H1 (cell line): ENCODE results near the gene CILP. TPM values are rescaled to one million over a fixed set of nuclear protein-coding genes. Genes with fewer than 3 reads are reported as not detected.

Experiments
- CTCF ChIA-PET: fragments of 300-600 bp; sonication (Branson Sonifier 250); formaldehyde crosslinking; loops from one replicate; lab custom pipeline; 2021; ENCODE audit not compliant: partially characterized antibody; lab: Charles Lee
- POLR2A ChIA-PET: fragments of 300-600 bp; sonication (Branson Sonifier 250); formaldehyde crosslinking; loops from one replicate; lab custom pipeline; 2021; ENCODE audit warnings: inconsistent platforms; ENCODE audit not compliant: partially characterized antibody; lab: Charles Lee
- DNase-seq, 2 experiments: peaks; one replicate each; pipeline versions ENCODE4 v3.0.0 to v3.0.0-alpha.2; 2010 to 2022; ENCODE audit warnings: low spot score in 2 of 2, low read depth in 1 of 2, mixed read lengths in 1 of 2
- FAIRE-seq: peaks from 2 replicates; lab custom pipeline; 2011; peaks lifted over from hg19 to GRCh38; lab: Jason Lieb, UNC
- H2AFZ ChIP-seq: 2 replicates; pipeline ENCODE4 v1.8.1; 2012; ENCODE audit warnings: low read length, inconsistent platforms
- H2AK5ac ChIP-seq: 2 replicates; pipeline ENCODE4 v1.6.1; 2013; ENCODE audit warnings: low read depth, low read length
- H2BK120ac ChIP-seq: replicated peaks from 2 replicates; pipeline ENCODE3; 2013; ENCODE audit warnings: low read depth, low read length, inconsistent platforms
- H2BK12ac ChIP-seq: 2 replicates; pipeline ENCODE4 v1.6.1; 2013; ENCODE audit warnings: low read depth, low read length
- H2BK15ac ChIP-seq: 2 replicates; pipeline ENCODE4 v1.6.1; 2013; ENCODE audit warnings: low read length
- H2BK20ac ChIP-seq: 2 replicates; pipeline ENCODE4 v1.6.1; 2013; ENCODE audit warnings: low read length
- H2BK5ac ChIP-seq: 2 replicates; pipeline ENCODE4 v1.6.1; 2013; ENCODE audit warnings: low read depth, low read length
- H3K14ac ChIP-seq: 2 replicates; pipeline ENCODE4 v1.6.1; 2013; ENCODE audit warnings: inconsistent platforms; ENCODE audit not compliant: insufficient read length
- H3K18ac ChIP-seq: 2 replicates; pipeline ENCODE4 v1.6.1; 2013; ENCODE audit warnings: low read length; ENCODE audit errors: extremely low read depth
- H3K23ac ChIP-seq: 2 replicates; pipeline ENCODE4 v1.6.1; 2013; ENCODE audit warnings: inconsistent platforms; ENCODE audit not compliant: insufficient read length
- H3K23me2 ChIP-seq: 2 replicates; pipeline ENCODE4 v1.6.1; 2013; ENCODE audit warnings: low read depth, low read length
- H3K27ac ChIP-seq: 2 replicates; pipeline ENCODE4 v1.6.1; 2011; ENCODE audit warnings: low read depth, low read length, inconsistent platforms
- H3K27me3 ChIP-seq, 4 experiments: replicated peaks in 1 of 4; 1 replicate in 1 of 4; 2 replicates in 3 of 4; pipeline versions ENCODE4 v1.6.1 to v1.8.1; 2011 to 2013; ENCODE audit warnings: low read length in 3 of 4, mild to moderate bottlenecking in 3 of 4, inconsistent platforms in 2 of 4, mixed read lengths in 2 of 4, moderate library complexity in 1 of 4; ENCODE audit not compliant: control insufficient read depth in 3 of 4, insufficient read depth in 3 of 4; ENCODE audit errors: extremely low read depth in 1 of 4
- H3K36me3 ChIP-seq, 4 experiments: 2 replicates each; pipeline versions ENCODE4 v1.6.1 to v1.8.1; 2011 to 2013; ENCODE audit warnings: mild to moderate bottlenecking in 4 of 4, low read length in 3 of 4, moderate library complexity in 2 of 4, control low read depth in 1 of 4, inconsistent platforms in 1 of 4; ENCODE audit not compliant: insufficient read depth in 4 of 4, control insufficient read depth in 2 of 4
- H3K4ac ChIP-seq: replicated peaks from 2 replicates; pipeline ENCODE3; 2013; ENCODE audit warnings: low read length, low read depth, mixed read lengths, inconsistent platforms; ENCODE audit not compliant: insufficient read length
- H3K4me1 ChIP-seq, 4 experiments: replicated peaks in 1 of 4; 1 replicate in 1 of 4; 2 replicates in 3 of 4; pipeline versions ENCODE4 v1.6.1 to v1.8.1; 2011 to 2013; ENCODE audit warnings: low read length in 3 of 4, inconsistent platforms in 2 of 4, mixed read lengths in 1 of 4; ENCODE audit not compliant: insufficient read depth in 4 of 4, control insufficient read depth in 3 of 4
- H3K4me2 ChIP-seq, 2 experiments: 2 replicates each; pipeline versions ENCODE4 v1.6.1 to v1.8.1; 2011 to 2013; ENCODE audit warnings: low read depth in 2 of 2, low read length in 2 of 2, control low read depth in 1 of 2, inconsistent platforms in 1 of 2, mild to moderate bottlenecking in 1 of 2; ENCODE audit not compliant: insufficient read depth in 1 of 2
- H3K4me3 ChIP-seq, 4 experiments: fragments of 200-600, 300-600 bp in 1 of 4; sonication (generic), shearing (Covaris generic), sonication (Bioruptor Twin) in 1 of 4; 2 replicates each; pipeline versions ENCODE4 v1.5.1 to v1.8.1; 2011 to 2016; ENCODE audit warnings: low read length in 4 of 4, low read depth in 3 of 4, control low read depth in 2 of 4, inconsistent platforms in 2 of 4, mild to moderate bottlenecking in 2 of 4, mixed read lengths in 1 of 4, moderate library complexity in 1 of 4; ENCODE audit not compliant: insufficient read depth in 2 of 4; ENCODE audit errors: extremely low read depth in 1 of 4
- H3K56ac ChIP-seq: replicated peaks from 2 replicates; pipeline ENCODE3; 2013; ENCODE audit warnings: low read depth, mild to moderate bottlenecking, mixed read lengths, low read length, inconsistent platforms; ENCODE audit not compliant: insufficient read length
- H3K79me1 ChIP-seq: 2 replicates; pipeline ENCODE4 v1.6.1; 2013; ENCODE audit warnings: low read depth, low read length, control low read depth
- H3K79me2 ChIP-seq, 2 experiments: 2 replicates each; pipeline versions ENCODE4 v1.6.1 to v1.8.1; 2012 to 2013; ENCODE audit warnings: low read length in 2 of 2, mild to moderate bottlenecking in 2 of 2, inconsistent platforms in 1 of 2; ENCODE audit not compliant: insufficient read depth in 2 of 2, control insufficient read depth in 1 of 2
- H3K9ac ChIP-seq, 4 experiments: replicated peaks in 1 of 4; 1 replicate in 1 of 4; 2 replicates in 3 of 4; pipeline versions ENCODE4 v1.6.1 to v1.8.1; 2011 to 2013; ENCODE audit warnings: low read depth in 3 of 4, low read length in 3 of 4, control low read depth in 2 of 4, mild to moderate bottlenecking in 2 of 4, moderate library complexity in 2 of 4, inconsistent platforms in 1 of 4; ENCODE audit errors: extremely low read depth in 1 of 4
- H3K9me3 ChIP-seq, 2 experiments: 2 replicates each; pipeline versions ENCODE4 v1.6.1 to v1.8.1; 2012 to 2013; ENCODE audit warnings: mild to moderate bottlenecking in 2 of 2, moderate library complexity in 2 of 2, control low read depth in 1 of 2, inconsistent platforms in 1 of 2, low read depth in 1 of 2, low read length in 1 of 2, mixed read lengths in 1 of 2; ENCODE audit not compliant: insufficient read depth in 2 of 2
- H4K20me1 ChIP-seq, 2 experiments: replicated peaks in 1 of 2; 2 replicates each; pipeline versions ENCODE3 to v1.8.1; 2011 to 2013; ENCODE audit warnings: inconsistent platforms in 2 of 2, low read length in 2 of 2, mild to moderate bottlenecking in 1 of 2; ENCODE audit not compliant: insufficient read depth in 2 of 2, control insufficient read depth in 1 of 2
- H4K5ac ChIP-seq: 2 replicates; pipeline ENCODE4 v1.6.1; 2013; ENCODE audit warnings: low read length, low read depth, mixed read lengths, inconsistent platforms; ENCODE audit not compliant: insufficient read length
- H4K8ac ChIP-seq: 2 replicates; pipeline ENCODE4 v1.8.0; 2013; ENCODE audit warnings: mild to moderate bottlenecking, moderate library complexity, low read length, inconsistent platforms; ENCODE audit not compliant: insufficient read depth; ENCODE audit errors: extremely low read depth
- H4K91ac ChIP-seq: replicated peaks from 2 replicates; pipeline ENCODE3; 2013; ENCODE audit warnings: low read length, mixed read lengths, inconsistent platforms; ENCODE audit not compliant: insufficient read length
- CHD2 ChIP-seq: IDR thresholded peaks from 2 replicates; pipeline ENCODE4 v1.6.1; 2012; ENCODE audit warnings: low read length, improper control_type of control experiment
- KDM1A ChIP-seq: fragments of 200-600, 300-600 bp; sonication (generic); IDR thresholded peaks from 2 replicates; pipeline ENCODE4 v1.7.1; 2016; ENCODE audit warnings: mild to moderate bottlenecking, low read length, borderline replicate concordance
- SRF ChIP-seq: IDR thresholded peaks from 2 replicates; pipeline ENCODE4 v1.6.1; 2011; ENCODE audit warnings: mild to moderate bottlenecking, low read depth, low read length, moderate library complexity
- TAF7 ChIP-seq: optimal IDR thresholded peaks from 2 replicates; pipeline ENCODE3; 2011; ENCODE audit warnings: low read depth, mild to moderate bottlenecking, inconsistent platforms, low read length, moderate library complexity, borderline replicate concordance
- WGBS, 2 experiments: shearing (Covaris generic) in 1 of 2; methylation state at CpG; one replicate each; pipeline versions ENCODE4 v1.1.6 to v1.1.7; 2013 to 2015; ENCODE audit warnings: low lambda C conversion rate in 2 of 2, mixed read lengths in 2 of 2, inconsistent platforms in 1 of 2, low coverage in 1 of 2, missing lambda C conversion rate in 1 of 2; ENCODE audit not compliant: insufficient replicate concordance in 2 of 2, insufficient coverage in 1 of 2, insufficient read length in 1 of 2; ENCODE audit errors: extremely low coverage in 1 of 2, missing lambda C conversion rate in 1 of 2; 5-methylcytosine and 5-hydroxymethylcytosine counted together
- polyA plus RNA-seq, 7 experiments: library from polyadenylated mRNA; depleted of rRNA in 3 of 7; stranded (reverse) in 5 of 7; unstranded in 2 of 7; fragments of >200 nt in 5 of 7; fragments of 200-250 nt in 2 of 7; gene quantifications; 1 replicate in 5 of 7; 2 replicates in 1 of 7; 4 replicates in 1 of 7; pipeline versions ENCODE4 v1.2.1 to v1.2.3, GENCODE V29; 2011 to 2013; ENCODE audit warnings: missing spikeins in 2 of 7, mixed read lengths in 2 of 7
- total RNA-seq: library from RNA; stranded (reverse); fragmentation: NEBNext Ultra II Directional; extraction: Animal tissue kit (Norgen Biotek cat#: 25700); gene quantifications from 2 replicates; pipeline ENCODE4 v1.2.1, GENCODE V29; 2021

The CILP gene
- total and polyA plus RNA-seq, 2 of the 8 experiments (the other 6 are each of a cell fraction or from before 2014, with no cell fraction given), result 0.02 TPM; not detected in 1

GRCh38 chr15:65192016-65192415 is 19.3 kb downstream of the CILP start:
- H2BK15ac ChIP-seq, result no peak overlapping the region
- no peaks in the 10 kb centered on the region for H3K36me3 ChIP-seq
- H2BK20ac ChIP-seq, result no peak overlapping the region
- H3K23ac ChIP-seq, result no peak overlapping the region
- H4K5ac ChIP-seq, result no peak overlapping the region
- H3K4me3 ChIP-seq, result no peak overlapping the region
- H3K79me1 ChIP-seq, result no peaks in the 10 kb centered on the region
- H3K27ac ChIP-seq, result no peak overlapping the region
- no peak overlapping the region for H3K9ac ChIP-seq
- H2AK5ac ChIP-seq, result no peak overlapping the region
- H3K56ac ChIP-seq, result no peak overlapping the region
- no peak overlapping the region for H2BK12ac ChIP-seq
- no peak overlapping the region for H3K14ac ChIP-seq
- no peak overlapping the region for H3K18ac ChIP-seq
- 88% methylated on average over 5 of the region's 5 CpGs; no CpG with 5 or more reads in 1 of the 2 experiments for WGBS, 2 experiments
- CTCF ChIA-PET, result interaction anchor here (0.9 to 11.8 kb wide), 4 partner anchors 18 to 218 kb away, joined by 3 to 123 read pairs (median 33); partner anchors contain the start of gene CILP
- POLR2A ChIA-PET, result interaction anchor here (0.6 to 2.6 kb wide), 3 partner anchors 48 to 113 kb away, joined by 3 to 14 read pairs (median 3); partner anchors contain the start of gene RNU5B-1
- no peak overlapping the region for H3K4ac ChIP-seq
- DNase-seq, result no peak
- no peak overlapping the region for H3K4me2 ChIP-seq
- no peak overlapping the region for H4K8ac ChIP-seq
- H3K79me2 ChIP-seq, result no peaks in the 10 kb centered on the region
- H3K9me3 ChIP-seq, result peaks cover under 1 to 3% of the 10 kb centered on the region in 2 experiments; a peak in 1 of 4 replicates
- no peaks in the 10 kb centered on the region for H3K27me3 ChIP-seq
- no peak overlapping the region for H2AFZ ChIP-seq
- 0 out of 7 replicates have a peak, but pooled peaks cover 0 to 2% (median 0%) of the 10 kb centered on the region in 4 experiments for H3K4me1 ChIP-seq
- no peak overlapping the region for H2BK5ac ChIP-seq
- H2BK120ac ChIP-seq, result no peak overlapping the region
- no peaks in the 10 kb centered on the region for H4K20me1 ChIP-seq
- no peaks in the 10 kb centered on the region for H3K23me2 ChIP-seq
- H4K91ac ChIP-seq, result no peak overlapping the region
- no peak for FAIRE-seq
- no peak for TF ChIP-seq SRF
- TF ChIP-seq CHD2, result no peak
- no peak for TF ChIP-seq KDM1A
- TF ChIP-seq TAF7, result no peak
